Endothelial cell (in vitro differentiated cells): ENCODE results near the gene OR14C36. TPM values are rescaled to one million over a fixed set of nuclear protein-coding genes. Genes with fewer than 3 reads are reported as not detected.
"Not testable (repeated sequence)": the region's sequence is repeated elsewhere in the genome, so short reads cannot be mapped to it uniquely, and the experiment has no call there.

Source experiments
- DNase-seq: peaks from one replicate; pipeline ENCODE4 v3.0.0; 2021; ENCODE audit warnings: low spot score
- H3K27ac Mint-ChIP-seq: one replicate; pipeline ENCODE4 v1.8.0; 2021; ENCODE audit warnings: mixed read lengths, inconsistent platforms; ENCODE audit not compliant: unreplicated experiment
- H3K27me3 Mint-ChIP-seq: one replicate; pipeline ENCODE4 v1.8.0; 2021; ENCODE audit warnings: mild to moderate bottlenecking, moderate library complexity, mixed read lengths, inconsistent platforms; ENCODE audit not compliant: unreplicated experiment
- H3K36me3 Mint-ChIP-seq: one replicate; pipeline ENCODE4 v1.8.0; 2021; ENCODE audit warnings: mild to moderate bottlenecking, low read depth, mixed read lengths, inconsistent platforms; ENCODE audit not compliant: unreplicated experiment
- H3K4me1 Mint-ChIP-seq: one replicate; pipeline ENCODE4 v1.8.0; 2021; ENCODE audit warnings: mild to moderate bottlenecking, mixed read lengths, inconsistent platforms; ENCODE audit not compliant: unreplicated experiment
- H3K4me3 Mint-ChIP-seq: one replicate; pipeline ENCODE4 v1.8.0; 2021; ENCODE audit warnings: mild to moderate bottlenecking, mixed read lengths, inconsistent platforms; ENCODE audit not compliant: unreplicated experiment
- H3K9me3 Mint-ChIP-seq: one replicate; pipeline ENCODE4 v1.8.0; 2021; ENCODE audit warnings: mixed read lengths, inconsistent platforms; ENCODE audit not compliant: unreplicated experiment
- long read RNA-seq: library from polyadenylated mRNA; unstranded; transcript quantifications from one replicate; pipeline ENCODE4 v2.0.0, GENCODE V29; 2020; ENCODE audit not compliant: unreplicated experiment
- total RNA-seq: library from RNA; stranded (reverse); fragmentation: NEBNext Ultra II Directional; extraction: Animal tissue kit (Norgen Biotek cat#: 25700); gene quantifications from one replicate; pipeline ENCODE4 v1.2.1, GENCODE V29; 2021; ENCODE audit not compliant: unreplicated experiment
- TF ChIP-seq, protein P1 (sequence below): fragments of 200-600 bp; sonication (generic); IDR thresholded peaks from one replicate; pipeline ENCODE4 v1.5.0; 2021; ENCODE audit warnings: antibody characterized with exemption; ENCODE audit not compliant: unreplicated experiment

OR14C36 gene, protein sequence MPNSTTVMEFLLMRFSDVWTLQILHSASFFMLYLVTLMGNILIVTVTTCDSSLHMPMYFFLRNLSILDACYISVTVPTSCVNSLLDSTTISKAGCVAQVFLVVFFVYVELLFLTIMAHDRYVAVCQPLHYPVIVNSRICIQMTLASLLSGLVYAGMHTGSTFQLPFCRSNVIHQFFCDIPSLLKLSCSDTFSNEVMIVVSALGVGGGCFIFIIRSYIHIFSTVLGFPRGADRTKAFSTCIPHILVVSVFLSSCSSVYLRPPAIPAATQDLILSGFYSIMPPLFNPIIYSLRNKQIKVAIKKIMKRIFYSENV
- not detected for total RNA-seq
- long read RNA-seq = 0 reads

DNA sequence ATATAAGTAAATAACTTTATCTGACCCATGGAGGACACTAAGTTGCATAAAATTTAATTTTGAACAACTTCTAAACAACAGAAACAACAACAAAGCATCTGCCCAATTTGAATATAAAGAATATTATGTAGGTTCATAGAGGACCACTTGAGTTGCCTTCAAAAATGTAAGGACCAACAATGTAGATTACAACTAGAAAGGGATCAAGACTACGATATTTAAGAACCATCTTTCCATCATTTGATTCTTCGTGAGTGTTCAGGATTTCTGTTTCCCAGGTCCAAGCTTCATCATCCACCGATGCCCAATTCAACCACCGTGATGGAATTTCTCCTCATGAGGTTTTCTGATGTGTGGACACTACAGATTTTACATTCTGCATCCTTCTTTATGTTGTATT, at the start of gene OR14C36:
TSS of gene OR14C36 (plus strand) at position 301 of the 400 bp plus-strand sequence. CDS start at position 301, 0 bp downstream.
- H3K4me1 Mint-ChIP-seq = no peaks in the 10 kb centered on the region
- H3K27me3 Mint-ChIP-seq = peaks cover 3% of the 10 kb centered on the region
- H3K27ac Mint-ChIP-seq = no peak within 1 kb of the TSS
- H3K4me3 Mint-ChIP-seq = no peak within 1 kb of the TSS
- no peak for DNase-seq
- H3K36me3 Mint-ChIP-seq = no peaks in the 10 kb centered on the region
- peaks cover 12% of the 10 kb centered on the region for H3K9me3 Mint-ChIP-seq
- TF ChIP-seq, protein P1, sequence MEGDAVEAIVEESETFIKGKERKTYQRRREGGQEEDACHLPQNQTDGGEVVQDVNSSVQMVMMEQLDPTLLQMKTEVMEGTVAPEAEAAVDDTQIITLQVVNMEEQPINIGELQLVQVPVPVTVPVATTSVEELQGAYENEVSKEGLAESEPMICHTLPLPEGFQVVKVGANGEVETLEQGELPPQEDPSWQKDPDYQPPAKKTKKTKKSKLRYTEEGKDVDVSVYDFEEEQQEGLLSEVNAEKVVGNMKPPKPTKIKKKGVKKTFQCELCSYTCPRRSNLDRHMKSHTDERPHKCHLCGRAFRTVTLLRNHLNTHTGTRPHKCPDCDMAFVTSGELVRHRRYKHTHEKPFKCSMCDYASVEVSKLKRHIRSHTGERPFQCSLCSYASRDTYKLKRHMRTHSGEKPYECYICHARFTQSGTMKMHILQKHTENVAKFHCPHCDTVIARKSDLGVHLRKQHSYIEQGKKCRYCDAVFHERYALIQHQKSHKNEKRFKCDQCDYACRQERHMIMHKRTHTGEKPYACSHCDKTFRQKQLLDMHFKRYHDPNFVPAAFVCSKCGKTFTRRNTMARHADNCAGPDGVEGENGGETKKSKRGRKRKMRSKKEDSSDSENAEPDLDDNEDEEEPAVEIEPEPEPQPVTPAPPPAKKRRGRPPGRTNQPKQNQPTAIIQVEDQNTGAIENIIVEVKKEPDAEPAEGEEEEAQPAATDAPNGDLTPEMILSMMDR = no peak

DNA sequence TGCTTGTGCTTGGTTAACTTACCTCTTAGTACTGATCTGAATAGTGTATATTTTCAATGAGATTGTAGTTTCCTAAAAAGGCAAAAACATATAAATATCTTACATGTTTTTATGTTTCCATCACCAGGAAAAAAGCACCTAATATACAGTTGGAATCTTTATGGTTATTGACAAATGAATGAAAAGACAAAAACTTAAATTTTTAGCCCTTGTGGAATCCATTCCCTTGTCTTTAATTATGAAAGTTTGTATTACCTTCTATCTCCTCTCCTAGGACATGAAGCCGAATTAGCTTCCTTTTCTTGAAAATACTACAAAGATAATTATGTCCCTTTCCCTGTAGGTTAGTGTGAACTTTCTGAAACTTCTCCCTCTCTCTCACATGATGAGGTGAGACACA, 45.3 kb upstream of the OR14C36 start, which contains the start of gene OR2T12:
TSS of gene OR2T12 (minus strand) at position 101 of the 400 bp plus-strand sequence. CDS start 7,846 bp downstream, outside the sequence.
- no peaks in the 10 kb centered on the region for H3K36me3 Mint-ChIP-seq
- TF ChIP-seq, protein P1 = no peak
- H3K27ac Mint-ChIP-seq = no peak within 1 kb of the TSS
- DNase-seq = no peak
- H3K4me1 Mint-ChIP-seq = no peaks in the 10 kb centered on the region
- peaks cover 3% of the 10 kb centered on the region for H3K27me3 Mint-ChIP-seq
- H3K4me3 Mint-ChIP-seq = no peak within 1 kb of the TSS
- H3K9me3 Mint-ChIP-seq = peaks cover 18% of the 10 kb centered on the region

DNA sequence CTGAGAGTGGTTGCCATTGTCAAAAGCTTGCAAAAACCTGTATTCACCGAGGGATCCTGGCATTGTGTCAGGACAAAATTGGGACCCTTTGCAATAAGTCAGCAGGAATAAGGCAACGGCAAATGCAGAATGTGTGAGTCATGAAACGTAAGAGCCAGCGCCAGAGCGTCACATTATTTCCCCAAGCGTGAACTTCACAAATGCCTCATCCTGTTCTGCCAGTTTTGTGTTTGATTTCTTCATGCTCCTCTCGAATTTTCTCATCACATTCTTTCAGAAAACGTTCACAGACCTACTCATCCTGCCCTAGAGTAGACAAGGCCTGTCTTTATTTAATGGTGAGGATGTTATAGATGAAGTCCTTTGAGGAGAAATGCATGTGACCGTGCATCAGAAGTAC, 42.9 kb upstream of the OR14C36 start:
- DNase-seq, H3K4me3 Mint-ChIP-seq, H3K36me3 Mint-ChIP-seq, H3K27me3 Mint-ChIP-seq, H3K27ac Mint-ChIP-seq, H3K4me1 Mint-ChIP-seq: not testable (repeated sequence)
- H3K9me3 Mint-ChIP-seq = peaks cover 21% of the 10 kb centered on the region

DNA sequence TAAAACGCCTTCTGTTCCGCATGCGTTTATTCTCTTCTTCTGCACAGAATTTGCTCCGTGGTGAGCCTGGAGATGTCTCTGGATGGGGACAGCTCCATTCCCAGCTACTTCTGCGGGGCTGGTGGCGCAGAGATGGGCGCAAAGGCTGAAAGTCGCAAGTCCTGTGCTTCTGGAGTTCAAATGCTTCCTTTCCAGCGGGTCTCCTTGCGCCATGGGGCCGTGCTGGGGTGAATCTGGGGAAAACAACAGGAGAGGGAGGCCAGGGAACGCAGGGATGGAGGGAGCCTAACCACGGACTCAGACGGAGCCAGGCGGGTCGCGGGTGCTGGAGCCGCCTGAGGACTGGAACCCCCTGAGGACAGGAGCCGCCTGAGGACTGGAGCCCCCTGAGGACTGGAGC, 42.5 kb upstream of the OR14C36 start:
- Mint-ChIP-seq H3K4me3 (no peak overlapping the region), H3K27me3 (peaks cover 3% of the 10 kb centered on the region), H3K4me1 (no peaks in the 10 kb centered on the region), H3K27ac (no peak overlapping the region), H3K9me3 (peaks cover 21% of the 10 kb centered on the region), H3K36me3 (no peaks in the 10 kb centered on the region)
- no peak for DNase-seq
- TF ChIP-seq, protein P1 = no peak

DNA sequence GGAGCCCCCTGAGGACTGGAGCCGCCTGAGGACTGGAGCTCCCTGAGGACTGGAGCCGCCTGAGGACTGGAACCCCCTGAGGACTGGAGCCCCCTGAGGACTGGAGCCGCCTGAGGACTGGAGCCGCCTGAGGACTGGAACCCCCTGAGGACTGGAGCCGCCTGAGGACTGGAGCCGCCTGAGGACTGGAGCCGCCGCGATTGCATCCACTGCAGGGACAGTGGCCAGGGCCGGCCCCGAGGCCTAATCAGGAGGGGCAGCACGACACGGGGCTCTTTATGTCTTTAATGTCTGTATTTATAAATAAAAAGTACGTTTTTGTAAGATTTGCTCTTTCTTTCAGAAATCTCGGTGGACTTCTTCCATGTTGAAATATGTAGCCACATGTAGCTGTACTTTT, 41.8 kb upstream of the OR14C36 start:
- H3K27me3 Mint-ChIP-seq, H3K4me3 Mint-ChIP-seq: not testable (repeated sequence)

DNA sequence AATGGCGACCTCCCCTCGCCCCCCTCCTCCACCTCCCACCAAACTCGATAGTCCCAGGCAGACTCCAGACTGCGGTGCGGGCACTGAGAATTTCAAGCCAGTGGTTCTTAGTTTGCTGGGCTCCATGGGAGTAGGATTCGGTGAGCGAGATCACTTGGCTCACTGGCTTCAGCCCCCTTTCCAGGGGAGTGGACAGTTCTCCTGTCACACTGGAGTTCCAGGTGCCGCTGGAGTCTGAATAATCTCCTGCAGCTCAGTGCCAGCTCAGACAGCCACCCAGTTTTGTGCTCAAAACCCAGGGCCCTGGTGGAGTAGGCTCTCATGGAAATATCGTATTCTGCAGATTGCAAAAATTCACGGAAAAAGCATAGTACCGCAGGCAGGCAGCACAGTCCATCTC, 31.8 kb upstream of the OR14C36 start:
- H3K4me3 Mint-ChIP-seq = no peak overlapping the region
- H3K4me1 Mint-ChIP-seq = no peaks in the 10 kb centered on the region
- peaks cover 9% of the 10 kb centered on the region for H3K27me3 Mint-ChIP-seq
- TF ChIP-seq, protein P1 = no peak
- DNase-seq = no peak
- peaks cover 54% of the 10 kb centered on the region for H3K9me3 Mint-ChIP-seq
- no peak overlapping the region for H3K27ac Mint-ChIP-seq
- H3K36me3 Mint-ChIP-seq = peaks cover 7% of the 10 kb centered on the region

More for the DNA sequence above, 41.8 kb upstream of the OR14C36 start:
- DNase-seq, H3K27ac Mint-ChIP-seq, H3K36me3 Mint-ChIP-seq, H3K4me1 Mint-ChIP-seq: not testable (repeated sequence)
- peaks cover 21% of the 10 kb centered on the region for H3K9me3 Mint-ChIP-seq
